CD14-positive monocyte (primary cell): ENCODE results near the gene ZGRF1. TPM values are rescaled to one million over a fixed set of nuclear protein-coding genes. Genes with fewer than 3 reads are reported as not detected.

Experiments
- DNase-seq, 3 donors: peaks; one replicate each; pipeline ENCODE4 v3.0.0-alpha.2; 2011 to 2022
- H2AFZ ChIP-seq: 2 replicates; pipeline ENCODE4 v1.6.0; 2012; ENCODE audit warnings: mild to moderate bottlenecking, low read depth, low read length, inconsistent platforms; ENCODE audit not compliant: insufficient read depth, poor library complexity, severe bottlenecking
- H3K27ac ChIP-seq, 2 donors: 1 replicate in 1 of 2; 2 replicates in 1 of 2; pipeline ENCODE4 v1.5.1; 2012 to 2013; ENCODE audit warnings: low read length in 2 of 2, control low read depth in 1 of 2, inconsistent platforms in 1 of 2, low read depth in 1 of 2, mild to moderate bottlenecking in 1 of 2
- H3K27me3 ChIP-seq, 2 donors: one replicate each; pipeline versions ENCODE4 v1.6.0 to v1.6.1; 2011 to 2013; ENCODE audit warnings: low read length in 2 of 2; ENCODE audit not compliant: control insufficient read depth in 2 of 2, insufficient read depth in 2 of 2
- H3K36me3 ChIP-seq, 2 donors: replicated peaks in 1 of 2; 1 replicate in 1 of 2; 2 replicates in 1 of 2; pipeline versions ENCODE4 v1.5.1 to v1.6.1; 2012 to 2013; ENCODE audit warnings: low read length in 2 of 2, control low read depth in 1 of 2, inconsistent platforms in 1 of 2, mild to moderate bottlenecking in 1 of 2; ENCODE audit not compliant: insufficient read depth in 2 of 2, control insufficient read depth in 1 of 2
- H3K4me1 ChIP-seq, 2 donors: 1 replicate in 1 of 2; 2 replicates in 1 of 2; pipeline versions ENCODE4 v1.5.1 to v1.6.1; 2012 to 2013; ENCODE audit warnings: low read length in 2 of 2, control low read depth in 1 of 2, inconsistent platforms in 1 of 2, mild to moderate bottlenecking in 1 of 2, moderate library complexity in 1 of 2; ENCODE audit not compliant: insufficient read depth in 2 of 2, control insufficient read depth in 1 of 2
- H3K4me2 ChIP-seq: replicated peaks from 2 replicates; pipeline ENCODE3; 2012; ENCODE audit warnings: low read length, moderate library complexity, mild to moderate bottlenecking; ENCODE audit not compliant: poor library complexity, severe bottlenecking; ENCODE audit errors: extremely low read depth
- H3K4me3 ChIP-seq, 3 experiments: fragments of 200-600 bp in 1 of 3; sonication (generic) in 1 of 3; replicated peaks in 1 of 3; 1 replicate in 2 of 3; 2 replicates in 1 of 3; pipeline ENCODE4 v1.5.1; 2011 to 2013; ENCODE audit warnings: low read length in 3 of 3, mild to moderate bottlenecking in 3 of 3, control low read depth in 2 of 3, low read depth in 2 of 3, inconsistent platforms in 1 of 3, moderate library complexity in 1 of 3
- H3K79me2 ChIP-seq: 2 replicates; pipeline ENCODE4 v1.6.0; 2012; ENCODE audit warnings: mild to moderate bottlenecking, control low read depth, inconsistent platforms, low read length, moderate library complexity; ENCODE audit not compliant: insufficient read depth
- H3K9ac ChIP-seq: 2 replicates; pipeline ENCODE4 v1.6.0; 2017; ENCODE audit warnings: low read length, mild to moderate bottlenecking; ENCODE audit not compliant: insufficient read depth, poor library complexity, severe bottlenecking
- H3K9me3 ChIP-seq, 2 donors: replicated peaks in 1 of 2; 1 replicate in 1 of 2; 2 replicates in 1 of 2; pipeline versions ENCODE4 v1.5.1 to v1.6.1; 2012 to 2013; ENCODE audit warnings: low read length in 2 of 2, control low read depth in 1 of 2; ENCODE audit not compliant: control insufficient read depth in 1 of 2, insufficient read depth in 1 of 2
- H4K20me1 ChIP-seq: 2 replicates; pipeline ENCODE4 v1.6.0; 2012; ENCODE audit warnings: mild to moderate bottlenecking, low read length, control low read depth, moderate library complexity; ENCODE audit not compliant: insufficient read depth
- H3K27ac Mint-ChIP-seq, 7 donors: one replicate each; pipeline ENCODE4 v1.8.0; 2020; ENCODE audit warnings: mild to moderate bottlenecking in 7 of 7, mixed read lengths in 7 of 7, moderate library complexity in 6 of 7, inconsistent platforms in 2 of 7
- H3K27me3 Mint-ChIP-seq, 3 donors: one replicate each; pipeline ENCODE4 v1.8.0; 2021 to 2022; ENCODE audit warnings: low read depth in 3 of 3, mild to moderate bottlenecking in 3 of 3, mixed read lengths in 3 of 3, moderate library complexity in 3 of 3, inconsistent platforms in 1 of 3
- H3K36me3 Mint-ChIP-seq, 2 donors: one replicate each; pipeline ENCODE4 v1.8.0; 2020; ENCODE audit warnings: mixed read lengths in 2 of 2, inconsistent platforms in 1 of 2, mild to moderate bottlenecking in 1 of 2
- H3K4me1 Mint-ChIP-seq: one replicate; pipeline ENCODE4 v1.8.0; 2020; ENCODE audit warnings: mild to moderate bottlenecking, mixed read lengths
- H3K4me3 Mint-ChIP-seq, 2 donors: one replicate each; pipeline ENCODE4 v1.8.0; 2020; ENCODE audit warnings: mild to moderate bottlenecking in 2 of 2, mixed read lengths in 2 of 2, moderate library complexity in 1 of 2
- H3K9me3 Mint-ChIP-seq, 7 donors: one replicate each; pipeline ENCODE4 v1.8.0; 2020 to 2022; ENCODE audit warnings: mixed read lengths in 7 of 7, mild to moderate bottlenecking in 6 of 7, moderate library complexity in 6 of 7, inconsistent platforms in 2 of 7
- WGBS: methylation state at CpG from one replicate; pipeline ENCODE4 v1.1.5; 2013; ENCODE audit warnings: missing lambda C conversion rate; ENCODE audit not compliant: insufficient coverage; 5-methylcytosine and 5-hydroxymethylcytosine counted together
- intact Hi-C, 2 donors: fragments of 100-400 bp; cut with micrococcal nuclease; formaldehyde crosslinking; loops; one replicate each; pipeline versions ENCODE4 v1.15.0 to v1.15.1; 2023
- polyA plus RNA-seq, 3 donors: library from polyadenylated mRNA; depleted of rRNA in 1 of 3; unstranded in 2 of 3; stranded (reverse) in 1 of 3; fragments of 300-500 nt in 2 of 3; fragments of >200 nt in 1 of 3; fragmentation: Illumina TruSeq in 2 of 3; gene quantifications; 1 replicate in 2 of 3; 2 replicates in 1 of 3; pipeline ENCODE4 v1.2.3, GENCODE V29; 2012 to 2021
- TF ChIP-seq, protein P1 (sequence below): fragments of 200-600 bp; IDR thresholded peaks from one replicate; pipeline ENCODE4 v1.8.0; 2022; ENCODE audit warnings: antibody characterized with exemption, mild to moderate bottlenecking

Gene ZGRF1
- polyA plus RNA-seq, 3 donors, result 0.81 to 2.9 (median 0.81) TPM

- Mint-ChIP-seq H3K4me3 (no peak overlapping the region), H3K36me3 (peaks cover 2 to 3% of the 10 kb centered on the region in 2 donors), H3K27me3 (no peaks in the 10 kb centered on the region), H3K4me1 (peaks cover 11% of the 10 kb centered on the region), H3K27ac (peak overlapping the region in 1 of 7 donors; percentile 59), H3K9me3 (no peaks in the 10 kb centered on the region)
- no peak for DNase-seq
- WGBS, result no CpG with 5 or more reads among the region's 2 CpGs
- no peak overlapping the region for H3K4me2 ChIP-seq
- H3K36me3 ChIP-seq, result no peaks in the 10 kb centered on the region
- H3K9me3 ChIP-seq, result no peaks in the 10 kb centered on the region
- no peaks in the 10 kb centered on the region for H3K27me3 ChIP-seq
- no peak overlapping the region for H3K9ac ChIP-seq
- TF ChIP-seq, protein P1, sequence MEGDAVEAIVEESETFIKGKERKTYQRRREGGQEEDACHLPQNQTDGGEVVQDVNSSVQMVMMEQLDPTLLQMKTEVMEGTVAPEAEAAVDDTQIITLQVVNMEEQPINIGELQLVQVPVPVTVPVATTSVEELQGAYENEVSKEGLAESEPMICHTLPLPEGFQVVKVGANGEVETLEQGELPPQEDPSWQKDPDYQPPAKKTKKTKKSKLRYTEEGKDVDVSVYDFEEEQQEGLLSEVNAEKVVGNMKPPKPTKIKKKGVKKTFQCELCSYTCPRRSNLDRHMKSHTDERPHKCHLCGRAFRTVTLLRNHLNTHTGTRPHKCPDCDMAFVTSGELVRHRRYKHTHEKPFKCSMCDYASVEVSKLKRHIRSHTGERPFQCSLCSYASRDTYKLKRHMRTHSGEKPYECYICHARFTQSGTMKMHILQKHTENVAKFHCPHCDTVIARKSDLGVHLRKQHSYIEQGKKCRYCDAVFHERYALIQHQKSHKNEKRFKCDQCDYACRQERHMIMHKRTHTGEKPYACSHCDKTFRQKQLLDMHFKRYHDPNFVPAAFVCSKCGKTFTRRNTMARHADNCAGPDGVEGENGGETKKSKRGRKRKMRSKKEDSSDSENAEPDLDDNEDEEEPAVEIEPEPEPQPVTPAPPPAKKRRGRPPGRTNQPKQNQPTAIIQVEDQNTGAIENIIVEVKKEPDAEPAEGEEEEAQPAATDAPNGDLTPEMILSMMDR, result no peak
- H3K4me1 ChIP-seq, result peaks cover 6 to 15% of the 10 kb centered on the region in 2 donors
- no peak overlapping the region for H3K4me3 ChIP-seq
- H3K27ac ChIP-seq, result no peak overlapping the region
- H4K20me1 ChIP-seq, result no peaks in the 10 kb centered on the region
- intact Hi-C loops, result no loop called here
- H3K79me2 ChIP-seq, result no peaks in the 10 kb centered on the region
- no peak overlapping the region for H2AFZ ChIP-seq
These were observed 90.2 kb downstream of the ZGRF1 start for GRCh38 chr4:112546476-112546875.

DNA sequence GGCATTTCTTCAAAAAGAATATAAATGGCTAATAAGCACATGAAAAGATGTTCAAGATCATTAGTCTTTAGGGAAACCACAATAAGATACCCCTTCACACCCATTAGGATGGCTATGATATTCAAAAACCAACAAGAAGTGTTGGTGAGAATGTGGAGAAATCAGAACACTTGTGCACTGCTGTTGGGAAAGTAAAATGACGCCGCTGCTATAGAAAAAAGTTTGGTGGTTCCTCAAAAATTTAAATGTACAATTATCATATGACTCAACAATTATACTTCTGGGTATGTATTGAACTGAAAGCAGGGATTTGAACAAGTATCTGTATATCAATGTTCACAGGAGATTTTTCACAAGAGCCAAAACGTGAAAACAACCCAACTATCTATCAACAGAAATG lies 91.4 kb downstream of the ZGRF1 start:
- Mint-ChIP-seq H3K36me3 (peaks cover 2 to 3% of the 10 kb centered on the region in 2 donors), H3K4me1 (peaks cover 11% of the 10 kb centered on the region), H3K27ac (peak overlapping the region in 2 of 7 donors; percentile 23 to 67), H3K27me3 (no peaks in the 10 kb centered on the region), H3K9me3 (no peaks in the 10 kb centered on the region), H3K4me3 (peak overlapping the region in 1 of 2 donors; percentile 26)
- Histone ChIP-seq H3K4me1 (peaks cover 6 to 15% of the 10 kb centered on the region in 2 donors), H3K27me3 (no peaks in the 10 kb centered on the region), H2AFZ (no peak overlapping the region), H3K9me3 (no peaks in the 10 kb centered on the region), H3K36me3 (no peaks in the 10 kb centered on the region), H3K27ac (peak overlapping the region in 1 of 2 donors; percentile 53), H3K4me2 (peak overlapping the region; percentile 26), H3K9ac (no peak overlapping the region), H3K4me3 (no peak overlapping the region), H3K79me2 (no peaks in the 10 kb centered on the region), H4K20me1 (no peaks in the 10 kb centered on the region)
- TF ChIP-seq, protein P1, result no peak
- intact Hi-C loops, result no loop called here
- no CpG with 5 or more reads among the region's 3 CpGs for WGBS
- DNase-seq, result peak; percentile 21 to 53 (median 32)
